Hepatocyte (in vitro differentiated cells): Measurements from ENCODE around the gene C6orf52. TPM values are rescaled to one million over a fixed set of nuclear protein-coding genes. Genes with fewer than 3 reads are reported as not detected.

ENCODE experiments used
- DNase-seq: peaks from one replicate; pipeline ENCODE4 v3.0.0-alpha.2; 2016; ENCODE audit warnings: low spot score
- H2AFZ ChIP-seq: fragments of 200-600 bp; sonication (generic); 2 replicates; pipeline ENCODE4 v1.6.0; 2016; ENCODE audit warnings: antibody characterized with exemption, mild to moderate bottlenecking
- H3K27ac ChIP-seq: fragments of 200-600 bp; sonication (generic); 2 replicates; pipeline ENCODE4 v1.5.1; 2016; ENCODE audit warnings: mild to moderate bottlenecking
- H3K27me3 ChIP-seq: fragments of 200-600 bp; sonication (generic); 2 replicates; pipeline ENCODE4 v1.6.1; 2016
- H3K36me3 ChIP-seq: fragments of 200-600 bp; sonication (generic); replicated peaks from 2 replicates; pipeline ENCODE4 v1.5.1; 2016; ENCODE audit warnings: low read depth; ENCODE audit not compliant: insufficient read depth
- H3K4me1 ChIP-seq: fragments of 200-600 bp; sonication (generic); 2 replicates; pipeline ENCODE4 v1.5.1; 2016; ENCODE audit warnings: mild to moderate bottlenecking, moderate library complexity; ENCODE audit not compliant: insufficient read depth
- H3K4me2 ChIP-seq: fragments of 200-600 bp; sonication (generic); 2 replicates; pipeline ENCODE4 v1.6.0; 2016
- H3K4me3 ChIP-seq: fragments of 200-600 bp; sonication (generic); 2 replicates; pipeline ENCODE4 v1.5.1; 2016; ENCODE audit warnings: mild to moderate bottlenecking
- H3K79me2 ChIP-seq: fragments of 200-600 bp; sonication (generic); 2 replicates; pipeline ENCODE4 v1.6.0; 2017; ENCODE audit warnings: mild to moderate bottlenecking
- H3K9me2 ChIP-seq: fragments of 200-600 bp; sonication (generic); replicated peaks from 2 replicates; pipeline ENCODE4 v1.6.0; 2017; ENCODE audit warnings: mild to moderate bottlenecking; ENCODE audit not compliant: insufficient read depth
- H3K9me3 ChIP-seq: fragments of 200-600 bp; sonication (generic); 2 replicates; pipeline ENCODE4 v1.5.1; 2016; ENCODE audit warnings: low read depth, mild to moderate bottlenecking
- H4K20me1 ChIP-seq: fragments of 200-600 bp; sonication (generic); 2 replicates; pipeline ENCODE4 v1.6.0; 2016; ENCODE audit warnings: mild to moderate bottlenecking; ENCODE audit not compliant: insufficient read depth, poor library complexity, severe bottlenecking
- EZH2 ChIP-seq: fragments of 200-600 bp; sonication (generic); IDR thresholded peaks from 2 replicates; pipeline ENCODE4 v1.6.1; 2016; ENCODE audit warnings: antibody characterized with exemption, mild to moderate bottlenecking, borderline replicate concordance
- EZH2phosphoT487 ChIP-seq: fragments of 200-600 bp; sonication (generic); IDR thresholded peaks from one replicate; pipeline ENCODE4 v1.6.1; 2018; ENCODE audit warnings: antibody characterized with exemption, mild to moderate bottlenecking, low read depth, moderate library complexity; ENCODE audit not compliant: unreplicated experiment, severe bottlenecking
- WGBS: methylation state at CpG from one replicate; pipeline ENCODE4 v1.1.6; 2016; ENCODE audit warnings: low lambda C conversion rate; ENCODE audit errors: missing lambda C conversion rate; 5-methylcytosine and 5-hydroxymethylcytosine counted together
- polyA plus RNA-seq: library from polyadenylated mRNA; unstranded; fragments of >200 nt; fragmentation: Nextera tagmentation; extraction: Ambion mirVana; gene quantifications from 2 replicates; pipeline ENCODE4 v1.2.1, GENCODE V29; 2016
- total RNA-seq: library from RNA; depleted of rRNA; stranded (reverse); fragments of >200 nt; gene quantifications from 2 replicates; pipeline ENCODE4 v1.2.3, GENCODE V29; 2014
- TF ChIP-seq, protein P1 (sequence below): fragments of 200-600 bp; sonication (generic); IDR thresholded peaks from 2 replicates; pipeline ENCODE4 v1.5.1; 2016; ENCODE audit warnings: antibody characterized with exemption, mild to moderate bottlenecking; ENCODE audit not compliant: poor library complexity

The C6orf52 gene
- total and polyA plus RNA-seq, 2 experiments from 2014 or later, result 1.2 to 6.8 TPM

DNA sequence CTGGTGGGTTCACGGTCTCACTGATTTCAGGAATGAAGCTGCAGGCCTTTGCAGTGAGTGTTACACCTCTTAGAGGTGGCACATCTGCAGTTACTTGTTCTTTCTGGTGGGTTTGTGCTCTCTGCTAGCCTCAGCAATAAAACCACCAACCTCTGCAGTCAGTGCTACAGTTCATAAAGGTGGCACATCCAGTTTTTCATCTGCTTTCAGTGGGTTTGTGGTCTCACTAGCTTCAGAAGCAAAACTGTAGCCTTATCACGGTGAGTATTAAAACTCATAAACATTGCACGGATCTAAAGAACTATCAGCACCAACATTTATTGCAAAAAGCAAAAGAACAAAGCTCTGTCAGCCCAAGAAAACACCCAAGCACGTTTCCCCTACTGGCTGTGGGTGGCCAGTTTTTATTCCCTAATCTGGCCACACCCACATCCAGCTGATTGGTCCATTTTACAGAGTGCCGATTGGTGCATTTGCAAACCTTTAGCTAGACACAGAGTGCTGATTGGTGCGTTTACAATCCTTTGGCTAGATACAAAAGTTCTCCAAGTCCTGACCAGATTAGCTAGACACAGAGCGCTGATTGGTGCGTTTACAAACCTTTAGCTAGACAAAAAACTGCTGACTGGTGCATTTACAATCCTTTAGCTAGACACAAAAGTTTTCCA lies 25.0 kb upstream of the C6orf52 start:
- H3K79me2 ChIP-seq, result peaks cover 11% of the 10 kb centered on the region
- no peaks in the 10 kb centered on the region for H3K9me3 ChIP-seq
- no peaks in the 10 kb centered on the region for H3K36me3 ChIP-seq
- H2AFZ ChIP-seq, result no peak overlapping the region
- no peaks in the 10 kb centered on the region for H3K27me3 ChIP-seq
- peaks cover 16% of the 10 kb centered on the region for H3K4me1 ChIP-seq
- TF ChIP-seq, protein P1, sequence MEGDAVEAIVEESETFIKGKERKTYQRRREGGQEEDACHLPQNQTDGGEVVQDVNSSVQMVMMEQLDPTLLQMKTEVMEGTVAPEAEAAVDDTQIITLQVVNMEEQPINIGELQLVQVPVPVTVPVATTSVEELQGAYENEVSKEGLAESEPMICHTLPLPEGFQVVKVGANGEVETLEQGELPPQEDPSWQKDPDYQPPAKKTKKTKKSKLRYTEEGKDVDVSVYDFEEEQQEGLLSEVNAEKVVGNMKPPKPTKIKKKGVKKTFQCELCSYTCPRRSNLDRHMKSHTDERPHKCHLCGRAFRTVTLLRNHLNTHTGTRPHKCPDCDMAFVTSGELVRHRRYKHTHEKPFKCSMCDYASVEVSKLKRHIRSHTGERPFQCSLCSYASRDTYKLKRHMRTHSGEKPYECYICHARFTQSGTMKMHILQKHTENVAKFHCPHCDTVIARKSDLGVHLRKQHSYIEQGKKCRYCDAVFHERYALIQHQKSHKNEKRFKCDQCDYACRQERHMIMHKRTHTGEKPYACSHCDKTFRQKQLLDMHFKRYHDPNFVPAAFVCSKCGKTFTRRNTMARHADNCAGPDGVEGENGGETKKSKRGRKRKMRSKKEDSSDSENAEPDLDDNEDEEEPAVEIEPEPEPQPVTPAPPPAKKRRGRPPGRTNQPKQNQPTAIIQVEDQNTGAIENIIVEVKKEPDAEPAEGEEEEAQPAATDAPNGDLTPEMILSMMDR, result no peak
- TF ChIP-seq EZH2phosphoT487 (no peak), EZH2 (no peak)
- peak overlapping the region; percentile 80 for H3K27ac ChIP-seq
- WGBS, result 87% methylated on average over 8 of the region's 8 CpGs
- no peaks in the 10 kb centered on the region for H3K9me2 ChIP-seq
- H4K20me1 ChIP-seq, result no peaks in the 10 kb centered on the region
- no peak for DNase-seq
- H3K4me2 ChIP-seq, result no peak overlapping the region
- H3K4me3 ChIP-seq, result no peak overlapping the region

DNA sequence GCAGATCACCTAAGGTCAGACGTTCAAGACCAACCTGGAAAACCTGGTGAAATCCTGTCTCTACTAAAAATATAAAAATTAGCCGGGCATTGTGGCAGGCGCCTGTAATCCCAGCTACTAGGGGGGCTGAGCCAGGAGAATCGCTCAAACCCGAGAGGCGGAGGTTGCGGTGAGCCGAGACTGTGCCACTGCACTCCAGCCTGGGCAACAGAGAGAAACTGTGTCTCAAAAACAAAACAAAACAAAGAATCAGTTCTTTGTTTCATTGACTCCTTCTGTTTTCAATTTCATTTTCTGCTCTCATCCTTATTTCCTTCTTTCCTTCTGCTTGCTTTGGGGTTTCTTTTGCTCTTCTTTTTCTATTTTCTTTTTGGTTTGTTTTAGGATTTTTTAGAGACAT lies 19.5 kb upstream of the C6orf52 start:
- Histone ChIP-seq H3K79me2 (no peaks in the 10 kb centered on the region), H3K4me2 (no peak overlapping the region), H3K27me3 (no peaks in the 10 kb centered on the region), H3K36me3 (no peaks in the 10 kb centered on the region), H3K9me3 (no peaks in the 10 kb centered on the region), H3K9me2 (no peaks in the 10 kb centered on the region), H3K27ac (no peak overlapping the region), H4K20me1 (no peaks in the 10 kb centered on the region), H2AFZ (no peak overlapping the region), H3K4me3 (no peak overlapping the region), H3K4me1 (no peaks in the 10 kb centered on the region)
- WGBS, result 88% methylated on average over 8 of the region's 8 CpGs
- DNase-seq, result no peak
- no peak for TF ChIP-seq EZH2phosphoT487

DNA sequence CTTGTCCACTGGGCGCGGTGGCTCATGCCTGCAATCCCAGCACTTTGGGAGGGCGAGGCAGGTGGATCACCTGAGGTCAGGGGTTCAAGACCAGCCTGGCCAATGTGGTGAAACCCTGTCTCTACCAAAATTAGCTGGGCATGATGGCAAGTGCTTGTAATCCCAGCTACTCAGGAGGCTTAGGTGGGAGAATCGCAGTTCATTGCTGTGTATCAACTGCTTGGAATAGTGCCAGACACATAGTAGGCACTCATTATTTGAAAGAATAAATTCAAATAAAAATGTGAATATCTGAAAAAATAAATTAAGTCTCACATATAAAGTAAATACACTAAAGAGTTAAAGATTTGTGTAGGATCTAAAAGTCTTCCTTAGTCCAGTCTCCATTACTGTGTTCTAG lies 2.2 kb upstream of the C6orf52 start:
- Histone ChIP-seq H3K27me3 (no peaks in the 10 kb centered on the region), H2AFZ (no peak overlapping the region), H3K9me2 (no peaks in the 10 kb centered on the region), H4K20me1 (no peaks in the 10 kb centered on the region), H3K4me1 (peaks cover 28% of the 10 kb centered on the region), H3K4me3 (no peak overlapping the region), H3K79me2 (peaks cover 57% of the 10 kb centered on the region), H3K4me2 (peak overlapping the region; percentile 91), H3K36me3 (no peaks in the 10 kb centered on the region), H3K27ac (no peak overlapping the region), H3K9me3 (no peaks in the 10 kb centered on the region)
- no peak for DNase-seq
- TF ChIP-seq EZH2phosphoT487 (no peak), EZH2 (no peak)
- 98% methylated on average over 4 of the region's 4 CpGs for WGBS

DNA sequence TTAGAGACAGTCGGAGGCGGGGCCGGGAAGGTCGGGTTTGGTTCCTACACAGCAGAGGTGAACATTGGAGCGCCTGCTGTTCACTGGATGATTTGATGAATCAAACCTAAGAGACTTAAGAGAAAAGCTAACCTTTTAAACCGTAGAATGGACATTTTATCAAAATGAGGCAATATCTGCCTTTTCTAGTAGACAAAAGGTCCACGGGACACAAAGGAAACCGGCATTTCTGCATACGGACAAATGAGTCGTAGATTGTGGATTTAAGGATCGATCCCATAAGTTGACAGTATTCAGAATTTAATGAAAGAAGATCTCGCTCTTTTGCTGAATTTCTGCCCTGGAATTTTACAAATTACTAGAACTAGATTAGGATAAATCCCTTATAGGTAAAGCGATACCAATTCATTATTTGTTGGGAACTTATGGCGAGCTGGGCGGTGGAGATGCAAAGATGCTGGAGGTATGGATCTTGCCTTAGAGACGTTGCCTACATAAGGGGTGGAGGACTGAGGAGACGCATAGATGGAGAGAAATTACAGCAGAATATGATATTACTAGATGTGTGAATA lies 756 bp upstream of the C6orf52 start:
- H3K4me3 ChIP-seq, result peak overlapping the region; percentile 73
- peak overlapping the region; percentile 90 for H3K27ac ChIP-seq
- DNase-seq, result no peak
- TF ChIP-seq EZH2phosphoT487, result no peak
- TF ChIP-seq, protein P1, result no peak
- no peaks in the 10 kb centered on the region for H3K27me3 ChIP-seq
- H3K9me2 ChIP-seq, result no peaks in the 10 kb centered on the region
- H3K36me3 ChIP-seq, result no peaks in the 10 kb centered on the region
- peaks cover 39% of the 10 kb centered on the region for H3K4me1 ChIP-seq
- H3K9me3 ChIP-seq, result no peaks in the 10 kb centered on the region
- peak overlapping the region; percentile 79 for H2AFZ ChIP-seq
- peak overlapping the region; percentile 91 for H3K4me2 ChIP-seq
- peaks cover 58% of the 10 kb centered on the region for H3K79me2 ChIP-seq
- 1% methylated on average over 17 of the region's 17 CpGs for WGBS
- H4K20me1 ChIP-seq, result no peaks in the 10 kb centered on the region
